Activated CD4-positive, alpha-beta memory T cell treated with anti-CD3 and anti-CD28 coated beads, Interleukin-2, amount 10 ng/mL, durations not matched to agents 7 days and 5 days (primary cell): Measurements from ENCODE around the gene ESYT2. TPM values are rescaled to one million over a fixed set of nuclear protein-coding genes. Genes with fewer than 3 reads are reported as not detected.

Experiments
- CTCF ChIA-PET: fragments of 350-600 bp; sonication (Branson Sonifier 250); formaldehyde crosslinking; loops from one replicate; lab custom pipeline; 2021; ENCODE audit warnings: antibody characterized with exemption, inconsistent platforms; lab: Charles Lee
- POLR2A ChIA-PET: fragments of 350-600 bp; sonication (Branson Sonifier 250); formaldehyde crosslinking; loops from one replicate; lab custom pipeline; 2021; ENCODE audit warnings: antibody characterized with exemption; lab: Charles Lee
- DNase-seq: peaks from one replicate; pipeline ENCODE4 v3.0.0-alpha.2; 2020
- H3K27ac Mint-ChIP-seq: one replicate; pipeline ENCODE4 v1.8.0; 2021; ENCODE audit warnings: mild to moderate bottlenecking, mixed read lengths
- H3K27me3 Mint-ChIP-seq: one replicate; pipeline ENCODE4 v1.8.0; 2021; ENCODE audit warnings: mixed read lengths
- H3K36me3 Mint-ChIP-seq: one replicate; pipeline ENCODE4 v1.8.0; 2021; ENCODE audit warnings: low read depth, mixed read lengths
- H3K4me1 Mint-ChIP-seq: one replicate; pipeline ENCODE4 v1.8.0; 2021; ENCODE audit warnings: mixed read lengths
- H3K4me3 Mint-ChIP-seq: one replicate; pipeline ENCODE4 v1.8.0; 2021; ENCODE audit warnings: mild to moderate bottlenecking, mixed read lengths
- H3K9me3 Mint-ChIP-seq: one replicate; pipeline ENCODE4 v1.8.0; 2021; ENCODE audit warnings: mixed read lengths
- total RNA-seq, 2 experiments: library from RNA; stranded (reverse); gene quantifications; one replicate each; pipeline ENCODE4 v1.2.3, GENCODE V29; 2021

Gene ESYT2
- total RNA-seq, 2 experiments from 2014 or later: 128 to 133 TPM

DNA sequence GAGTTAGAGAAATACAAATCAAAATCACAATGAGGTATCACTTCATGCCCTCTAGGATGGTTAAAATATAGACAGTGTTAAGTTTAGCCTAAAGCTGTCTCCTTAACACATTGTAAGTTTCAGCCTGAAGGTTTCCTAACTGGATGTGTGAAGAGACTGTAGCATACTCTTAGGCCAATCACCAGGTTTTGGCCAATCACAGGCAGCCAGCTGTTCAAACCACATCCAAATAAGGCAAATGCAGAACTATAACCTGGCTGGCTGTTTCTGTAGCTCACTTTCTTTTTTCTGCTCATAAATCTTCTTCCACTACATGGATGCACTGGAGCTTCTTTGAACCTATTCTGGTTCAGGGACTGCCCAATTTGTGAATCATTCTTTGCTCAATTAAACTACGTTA, 19.7 kb downstream of the ESYT2 start:
- peak overlapping the region; percentile 3 for H3K4me3 Mint-ChIP-seq
- peak overlapping the region; percentile 65 for H3K27ac Mint-ChIP-seq
- H3K27me3 Mint-ChIP-seq: no peaks in the 10 kb centered on the region
- H3K4me1 Mint-ChIP-seq: peaks cover 63% of the 10 kb centered on the region
- DNase-seq: no peak
- CTCF ChIA-PET: interaction anchor here (0.7 to 1.6 kb wide), 2 partner anchors 13 to 92 kb away, joined by 3 to 4 read pairs; no protein-coding TSS in a partner anchor
- POLR2A ChIA-PET: interaction anchor here (1.1 to 4.7 kb wide), 3 partner anchors 10 to 26 kb away, joined by 4 to 134 read pairs (median 13); partner anchors contain the start of gene ESYT2
- H3K36me3 Mint-ChIP-seq: peaks cover 81% of the 10 kb centered on the region
- H3K9me3 Mint-ChIP-seq: peaks cover 12% of the 10 kb centered on the region

DNA sequence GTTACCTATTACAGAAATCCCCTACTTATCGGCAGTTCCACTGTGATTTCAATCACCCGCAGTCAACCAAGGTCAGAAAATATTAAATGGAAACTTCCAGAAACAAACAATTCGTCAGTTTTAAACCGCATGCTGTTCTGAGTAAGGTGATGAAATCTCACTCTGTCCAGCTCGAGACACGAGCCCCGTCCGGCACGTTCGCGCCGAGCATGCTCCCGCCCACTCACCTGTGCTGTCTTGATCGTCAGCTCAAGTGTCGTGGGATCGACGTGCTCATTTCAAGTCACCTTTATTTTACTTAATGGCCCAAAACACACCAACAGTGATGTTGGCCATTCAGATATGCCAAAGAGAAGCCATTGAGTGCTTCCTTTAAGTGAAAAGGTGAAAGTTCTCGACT, 21.2 kb downstream of the ESYT2 start:
- Mint-ChIP-seq H3K27ac (no peak overlapping the region), H3K36me3 (peaks cover 83% of the 10 kb centered on the region)
- POLR2A ChIA-PET: interaction anchor here (0.8 to 1.4 kb wide), 2 partner anchors 11 to 39 kb away, joined by 3 read pairs; no protein-coding TSS in a partner anchor

DNA sequence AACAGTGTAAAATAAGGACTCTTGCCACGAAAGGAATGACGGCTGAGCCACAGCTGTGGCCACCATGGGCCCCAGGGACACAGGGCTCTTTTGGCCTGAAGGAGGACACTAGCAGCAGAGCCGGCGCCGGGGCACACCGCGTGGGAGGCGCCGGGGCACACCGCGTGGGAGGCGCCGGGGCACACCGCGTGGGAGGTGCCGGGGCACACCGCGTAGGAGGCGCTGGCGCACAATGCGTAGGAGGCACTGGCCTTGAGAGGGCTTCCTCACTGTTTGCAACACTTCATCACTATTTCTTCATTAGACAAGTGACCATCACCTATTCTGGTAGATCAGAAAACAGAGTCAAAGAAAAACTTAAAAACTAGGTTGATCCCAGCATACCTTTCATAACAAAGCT, 23.4 kb downstream of the ESYT2 start:
- DNase-seq: no peak
- H3K27me3 Mint-ChIP-seq: no peaks in the 10 kb centered on the region
- peaks cover 76% of the 10 kb centered on the region for H3K36me3 Mint-ChIP-seq
- no peak overlapping the region for H3K4me3 Mint-ChIP-seq
- H3K27ac Mint-ChIP-seq: no peak overlapping the region
- POLR2A ChIA-PET: interaction anchor here (0.8 to 1.4 kb wide), 2 partner anchors 9 to 24 kb away, joined by 3 to 4 read pairs; partner anchors contain the start of gene ESYT2
- peaks cover 52% of the 10 kb centered on the region for H3K4me1 Mint-ChIP-seq
- peaks cover 15% of the 10 kb centered on the region for H3K9me3 Mint-ChIP-seq
- CTCF ChIA-PET: interaction anchor here (1.3 kb wide), 1 partner anchor 10 kb away, joined by 3 read pairs; no protein-coding TSS in a partner anchor

More for the DNA sequence above, 21.2 kb downstream of the ESYT2 start:
- Mint-ChIP-seq H3K4me1 (peaks cover 59% of the 10 kb centered on the region), H3K27me3 (no peaks in the 10 kb centered on the region), H3K4me3 (no peak overlapping the region), H3K9me3 (peaks cover 15% of the 10 kb centered on the region)
- DNase-seq: no peak
- CTCF ChIA-PET: no interaction called here

DNA sequence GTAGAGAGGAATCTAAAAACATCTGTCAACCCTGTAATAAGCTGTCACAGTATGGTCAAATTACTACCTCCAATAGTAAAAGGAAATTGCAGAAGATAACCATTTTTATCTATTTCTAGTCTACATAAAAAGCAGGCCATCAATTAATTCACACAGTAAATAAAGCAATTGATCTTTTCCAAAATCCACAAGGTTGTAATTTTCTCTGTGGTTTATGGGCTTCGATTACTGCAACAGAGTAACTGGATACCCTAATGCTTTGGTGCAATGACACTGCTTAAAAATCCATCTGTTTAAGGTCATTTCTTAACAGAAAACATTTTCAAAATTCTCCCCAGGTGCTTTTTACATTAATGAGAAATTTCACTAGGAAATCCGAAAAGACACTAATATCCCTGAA, 23.9 kb downstream of the ESYT2 start:
- no peak overlapping the region for H3K4me3 Mint-ChIP-seq
- H3K4me1 Mint-ChIP-seq: peaks cover 47% of the 10 kb centered on the region
- ChIA-PET CTCF (no interaction called here), POLR2A (no interaction called here)
- no peak overlapping the region for H3K27ac Mint-ChIP-seq
- peaks cover 15% of the 10 kb centered on the region for H3K9me3 Mint-ChIP-seq
- DNase-seq: no peak
- H3K27me3 Mint-ChIP-seq: no peaks in the 10 kb centered on the region
- H3K36me3 Mint-ChIP-seq: peaks cover 72% of the 10 kb centered on the region

GRCh38 chr7:158804335-158804734, 25.0 kb downstream of the ESYT2 start:
- H3K36me3 Mint-ChIP-seq: peaks cover 65% of the 10 kb centered on the region
- CTCF ChIA-PET: no interaction called here
- POLR2A ChIA-PET: interaction anchor here (1.0 kb wide), 1 partner anchor 9 kb away, joined by 3 read pairs; no protein-coding TSS in a partner anchor
- H3K4me3 Mint-ChIP-seq: peak overlapping the region; percentile 4
- no peaks in the 10 kb centered on the region for H3K27me3 Mint-ChIP-seq
- peaks cover 15% of the 10 kb centered on the region for H3K9me3 Mint-ChIP-seq
- H3K27ac Mint-ChIP-seq: peak overlapping the region; percentile 81
- peaks cover 39% of the 10 kb centered on the region for H3K4me1 Mint-ChIP-seq
- DNase-seq: no peak

- ChIA-PET CTCF (no interaction called here), POLR2A (no interaction called here)
- Mint-ChIP-seq H3K4me1 (peaks cover 42% of the 10 kb centered on the region), H3K27me3 (no peaks in the 10 kb centered on the region), H3K27ac (peak overlapping the region; percentile 72), H3K4me3 (no peak overlapping the region), H3K9me3 (peaks cover 15% of the 10 kb centered on the region), H3K36me3 (peaks cover 58% of the 10 kb centered on the region)
- no peak for DNase-seq
These were observed 25.8 kb downstream of the ESYT2 start for GRCh38 chr7:158803367-158803969.

GRCh38 chr7:158802535-158803366, 26.6 kb downstream of the ESYT2 start:
- CTCF ChIA-PET: no interaction called here
- Mint-ChIP-seq H3K36me3 (peaks cover 54% of the 10 kb centered on the region), H3K27me3 (no peaks in the 10 kb centered on the region), H3K9me3 (peaks cover 15% of the 10 kb centered on the region), H3K27ac (peak overlapping the region; percentile 72), H3K4me1 (peaks cover 45% of the 10 kb centered on the region), H3K4me3 (no peak overlapping the region)
- POLR2A ChIA-PET: interaction anchor here (0.9 kb wide), 1 partner anchor 17 kb away, joined by 3 read pairs; no protein-coding TSS in a partner anchor
- no peak for DNase-seq

- ChIA-PET POLR2A (no interaction called here), CTCF (no interaction called here)
- no peaks in the 10 kb centered on the region for H3K27me3 Mint-ChIP-seq
- H3K27ac Mint-ChIP-seq: no peak overlapping the region
- H3K4me1 Mint-ChIP-seq: peaks cover 34% of the 10 kb centered on the region
- H3K36me3 Mint-ChIP-seq: peaks cover 52% of the 10 kb centered on the region
- no peak for DNase-seq
- no peaks in the 10 kb centered on the region for H3K9me3 Mint-ChIP-seq
- H3K4me3 Mint-ChIP-seq: no peak overlapping the region
These were observed 30.6 kb downstream of the ESYT2 start for GRCh38 chr7:158798741-158799140.

- peak overlapping the region; percentile 15 for H3K27ac Mint-ChIP-seq
These were observed 32.6 kb downstream of the ESYT2 start for GRCh38 chr7:158796667-158797066.

DNA sequence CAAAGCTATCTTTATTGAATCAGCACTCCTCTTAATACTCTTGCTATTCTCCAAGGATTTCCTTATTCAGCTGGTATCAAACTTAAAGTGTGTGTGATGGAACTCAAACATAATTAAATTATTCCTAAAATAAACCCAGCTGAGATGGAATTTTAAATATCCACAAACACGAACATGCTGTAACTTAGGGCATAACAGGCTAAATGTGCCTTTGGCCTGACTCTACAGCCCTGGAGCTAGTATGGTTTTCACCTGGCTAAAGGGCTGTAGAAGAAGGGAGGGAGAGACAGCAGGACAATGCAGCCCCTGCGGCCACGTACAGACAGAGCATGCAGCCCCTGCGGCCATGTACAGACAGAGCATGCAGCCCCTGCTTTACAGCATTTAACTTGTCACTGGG, 34.0 kb downstream of the ESYT2 start:
- DNase-seq: no peak
- Mint-ChIP-seq H3K4me1 (peaks cover 15% of the 10 kb centered on the region), H3K27ac (no peak overlapping the region), H3K27me3 (no peaks in the 10 kb centered on the region), H3K4me3 (no peak overlapping the region), H3K36me3 (peaks cover 68% of the 10 kb centered on the region), H3K9me3 (no peaks in the 10 kb centered on the region)
- ChIA-PET CTCF (interaction anchor here (1.3 kb wide), 1 partner anchor 29 kb away, joined by 3 read pairs; no protein-coding TSS in a partner anchor), POLR2A (interaction anchor here (1.1 to 1.3 kb wide), 3 partner anchors 16 to 35 kb away, joined by 3 to 5 read pairs (median 4); partner anchors contain the start of gene ESYT2)

More at GRCh38 chr7:158796667-158797066, 32.6 kb downstream of the ESYT2 start:
- Mint-ChIP-seq H3K4me1 (peaks cover 19% of the 10 kb centered on the region), H3K9me3 (no peaks in the 10 kb centered on the region), H3K27me3 (no peaks in the 10 kb centered on the region), H3K4me3 (no peak overlapping the region), H3K36me3 (peaks cover 58% of the 10 kb centered on the region)
- POLR2A ChIA-PET: no interaction called here
- DNase-seq: no peak
- CTCF ChIA-PET: no interaction called here

DNA sequence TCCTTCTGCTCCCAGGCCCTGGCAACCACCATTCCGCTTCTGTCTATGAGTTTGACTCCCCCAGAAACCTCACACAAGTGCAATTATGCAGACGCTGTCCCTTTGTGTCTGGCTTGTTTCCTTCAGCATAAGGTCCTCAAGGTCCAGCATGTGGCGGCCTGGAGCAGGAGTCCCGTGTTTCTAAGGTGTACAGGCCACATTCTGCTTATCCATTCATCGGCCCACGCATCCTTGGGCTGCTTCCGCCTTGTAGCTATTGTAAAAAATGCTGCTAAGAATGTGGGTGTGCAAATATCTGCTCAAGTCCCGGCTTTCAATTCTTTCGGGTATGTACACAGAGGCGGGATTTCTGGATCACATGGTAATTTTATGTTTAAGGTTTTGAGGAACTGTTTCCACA, 38.2 kb downstream of the ESYT2 start:
- Mint-ChIP-seq H3K36me3 (peaks cover 79% of the 10 kb centered on the region), H3K4me3 (no peak overlapping the region), H3K4me1 (no peaks in the 10 kb centered on the region), H3K9me3 (no peaks in the 10 kb centered on the region), H3K27me3 (no peaks in the 10 kb centered on the region), H3K27ac (no peak overlapping the region)
- ChIA-PET POLR2A (no interaction called here), CTCF (no interaction called here)
- no peak for DNase-seq

GRCh38 chr7:158789842-158790241, 39.5 kb downstream of the ESYT2 start:
- H3K4me3 Mint-ChIP-seq: no peak overlapping the region
- ChIA-PET CTCF (no interaction called here), POLR2A (no interaction called here)
- DNase-seq: no peak
- H3K27me3 Mint-ChIP-seq: no peaks in the 10 kb centered on the region
- H3K36me3 Mint-ChIP-seq: peaks cover 68% of the 10 kb centered on the region
- H3K4me1 Mint-ChIP-seq: no peaks in the 10 kb centered on the region
- H3K9me3 Mint-ChIP-seq: no peaks in the 10 kb centered on the region
- H3K27ac Mint-ChIP-seq: no peak overlapping the region

- Mint-ChIP-seq H3K4me3 (no peak overlapping the region), H3K27me3 (no peaks in the 10 kb centered on the region), H3K9me3 (no peaks in the 10 kb centered on the region), H3K27ac (no peak overlapping the region), H3K36me3 (peaks cover 54% of the 10 kb centered on the region), H3K4me1 (no peaks in the 10 kb centered on the region)
- no peak for DNase-seq
- CTCF ChIA-PET: interaction anchor here (1.0 to 2.2 kb wide), 2 partner anchors 9 to 190 kb away, joined by 3 to 5 read pairs; no protein-coding TSS in a partner anchor
- POLR2A ChIA-PET: no interaction called here
These were observed 42.4 kb downstream of the ESYT2 start for GRCh38 chr7:158786898-158787297.
